HG02981 (cell line): ENCODE measurements around the gene ENTPD6.

Experiments
- ATAC-seq: cut with Tn5 transposase; IDR thresholded peaks from one replicate; pipeline ENCODE4 v1.9.1; 2021; ENCODE audit warnings: mild to moderate bottlenecking, moderate library complexity; ENCODE audit not compliant: unreplicated experiment

ENTPD6 gene

GRCh38 chr20:25274891-25275812, 79.6 kb downstream of the ENTPD6 start:
- no peak for ATAC-seq

- no peak for ATAC-seq
Measured at GRCh38 chr20:25275813-25276532, 80.5 kb downstream of the ENTPD6 start.
